Measurements from ENCODE around the gene SLITRK1.

SLITRK1 gene

GRCh38 chr13:83867708-83868107 is 14.6 kb downstream of the SLITRK1 start:
- DNase-seq (ENCODE audit: low spot score): no peak

- no peak for DNase-seq (ENCODE audit: low spot score)
Measured at GRCh38 chr13:83865161-83866137, 16.8 kb downstream of the SLITRK1 start.

GRCh38 chr13:83853771-83854170 is 28.5 kb downstream of the SLITRK1 start:
- DNase-seq (ENCODE audit: low spot score): no peak

- no peak for DNase-seq (ENCODE audit: low spot score)
Measured at GRCh38 chr13:83845106-83845505, 37.2 kb downstream of the SLITRK1 start.

GRCh38 chr13:83839146-83839545 is 43.1 kb downstream of the SLITRK1 start:
- DNase-seq (ENCODE audit: low spot score): no peak

- no peak for DNase-seq (ENCODE audit: low spot score)
Measured at GRCh38 chr13:83831796-83832195, 50.5 kb downstream of the SLITRK1 start.

GRCh38 chr13:83829810-83830209 is 52.5 kb downstream of the SLITRK1 start:
- no peak for DNase-seq (ENCODE audit: low spot score)

- DNase-seq (ENCODE audit: low spot score): no peak
Measured at GRCh38 chr13:83827338-83827737, 54.9 kb downstream of the SLITRK1 start.

All from GM03348 (cell line).